Measurements from ENCODE around the gene ADARB1. TPM values are rescaled to one million over a fixed set of nuclear protein-coding genes. Genes with fewer than 3 reads are reported as not detected.
A peak's percentile ranks its signal among the peaks of the same experiment; 100 is the strongest.

ADARB1 gene
- polyA plus RNA-seq, 3 donors, result 0.40 to 2.6 (median 1.0) TPM

- Mint-ChIP-seq H3K27ac (peak overlapping the region in 1 of 7 donors; percentile 75), H3K27me3 (ENCODE audit: low read depth in 3 of 3) (peaks cover 0 to 19% (median 11%) of the 10 kb centered on the region in 3 donors), H3K4me1 (peaks cover 24% of the 10 kb centered on the region), H3K36me3 (no peaks in the 10 kb centered on the region), H3K4me3 (peak overlapping the region in 1 of 2 donors; percentile 36), H3K9me3 (peaks cover 9 to 18% (median 16%) of the 10 kb centered on the region in 7 donors)
- DNase-seq, result no peak
- no peak overlapping the region for H3K4me3 ChIP-seq (replicated peaks in 1 of 3; ENCODE audit: low read depth in 2 of 3, low read length in 3 of 3)
- H3K27ac ChIP-seq (ENCODE audit: low read depth in 1 of 2, low read length in 2 of 2), result no peak overlapping the region
- peaks cover 0 to 4% of the 10 kb centered on the region in 2 donors for H3K27me3 ChIP-seq (ENCODE audit: control insufficient read depth in 2 of 2, insufficient read depth in 2 of 2, low read length in 2 of 2)
- WGBS (ENCODE audit: insufficient coverage), result 83% methylated on average over 21 of the region's 21 CpGs
- H3K9me3 ChIP-seq (replicated peaks in 1 of 2; ENCODE audit: control insufficient read depth in 1 of 2, insufficient read depth in 1 of 2, low read length in 2 of 2), result peaks cover 9 to 11% of the 10 kb centered on the region in 2 donors
- H3K9ac ChIP-seq (ENCODE audit: insufficient read depth, low read length, poor library complexity, severe bottlenecking), result no peak overlapping the region
- no peak overlapping the region for H2AFZ ChIP-seq (ENCODE audit: insufficient read depth, low read depth, low read length, poor library complexity, severe bottlenecking)
- H4K20me1 ChIP-seq (ENCODE audit: insufficient read depth, low read length), result no peaks in the 10 kb centered on the region
- TF ChIP-seq CTCF (IDR thresholded peaks at IDR 0.05), result no peak
- H3K36me3 ChIP-seq (replicated peaks in 1 of 2; ENCODE audit: control insufficient read depth in 1 of 2, insufficient read depth in 2 of 2, low read length in 2 of 2), result no peaks in the 10 kb centered on the region
- H3K4me1 ChIP-seq (ENCODE audit: control insufficient read depth in 1 of 2, insufficient read depth in 2 of 2, low read length in 2 of 2), result peaks cover 8 to 11% of the 10 kb centered on the region in 2 donors
- intact Hi-C loops (cut with micrococcal nuclease), result no loop called here
- H3K4me2 ChIP-seq (replicated peaks; ENCODE audit: extremely low read depth, low read length, poor library complexity, severe bottlenecking), result no peak overlapping the region
- H3K79me2 ChIP-seq (ENCODE audit: insufficient read depth, low read length), result no peaks in the 10 kb centered on the region
Measured at GRCh38 chr21:45033791-45034555, 40.4 kb upstream of the ADARB1 start.

GRCh38 chr21:45034556-45035476, 39.6 kb upstream of the ADARB1 start:
- H3K36me3 ChIP-seq (replicated peaks in 1 of 2; ENCODE audit: control insufficient read depth in 1 of 2, insufficient read depth in 2 of 2, low read length in 2 of 2), result no peaks in the 10 kb centered on the region
- no peak for DNase-seq
- H2AFZ ChIP-seq (ENCODE audit: insufficient read depth, low read depth, low read length, poor library complexity, severe bottlenecking), result no peak overlapping the region
- no peak overlapping the region for H3K27ac ChIP-seq (ENCODE audit: low read depth in 1 of 2, low read length in 2 of 2)
- H3K9me3 ChIP-seq (replicated peaks in 1 of 2; ENCODE audit: control insufficient read depth in 1 of 2, insufficient read depth in 1 of 2, low read length in 2 of 2), result peaks cover 9 to 11% of the 10 kb centered on the region in 2 donors
- H3K4me1 ChIP-seq (ENCODE audit: control insufficient read depth in 1 of 2, insufficient read depth in 2 of 2, low read length in 2 of 2), result peaks cover 17 to 19% of the 10 kb centered on the region in 2 donors
- H3K79me2 ChIP-seq (ENCODE audit: insufficient read depth, low read length), result no peaks in the 10 kb centered on the region
- H3K27me3 ChIP-seq (ENCODE audit: control insufficient read depth in 2 of 2, insufficient read depth in 2 of 2, low read length in 2 of 2), result peaks cover 0 to 4% of the 10 kb centered on the region in 2 donors
- no peak overlapping the region for H3K9ac ChIP-seq (ENCODE audit: insufficient read depth, low read length, poor library complexity, severe bottlenecking)
- peak overlapping the region in 1 of 7 donors; percentile 75 for H3K27ac Mint-ChIP-seq
- no peaks in the 10 kb centered on the region for H4K20me1 ChIP-seq (ENCODE audit: insufficient read depth, low read length)
- WGBS (ENCODE audit: insufficient coverage), result 97% methylated on average over 14 of the region's 23 CpGs
- H3K4me3 Mint-ChIP-seq, result no peak overlapping the region
- H3K4me3 ChIP-seq (replicated peaks in 1 of 3; ENCODE audit: low read depth in 2 of 3, low read length in 3 of 3), result no peak overlapping the region
- intact Hi-C loops (cut with micrococcal nuclease), result no loop called here
- TF ChIP-seq CTCF (IDR thresholded peaks at IDR 0.05), result no peak
- no peaks in the 10 kb centered on the region for H3K36me3 Mint-ChIP-seq
- H3K9me3 Mint-ChIP-seq, result peaks cover 9 to 18% (median 16%) of the 10 kb centered on the region in 7 donors
- no peak overlapping the region for H3K4me2 ChIP-seq (replicated peaks; ENCODE audit: extremely low read depth, low read length, poor library complexity, severe bottlenecking)
- H3K4me1 Mint-ChIP-seq, result peaks cover 30% of the 10 kb centered on the region
- H3K27me3 Mint-ChIP-seq (ENCODE audit: low read depth in 3 of 3), result peaks cover 0 to 15% (median 12%) of the 10 kb centered on the region in 3 donors

Data from CD14-positive monocyte (primary cell).